Stimulated activated CD4-positive, alpha-beta T cell treated with anti-CD3 and anti-CD28 coated beads, Interleukin-4, amount 100 ng/mL, for 4 hours (primary cell): ENCODE data around the gene NALCN.

Experiments
- DNase-seq, 2 experiments: peaks; one replicate each; pipeline ENCODE4 v3.0.0-alpha.2; 2020

NALCN gene

GRCh38 chr13:101111894-101112293 lies 304.4 kb downstream of the NALCN start:
- DNase-seq = no peak

- no peak for DNase-seq
These were observed 307.3 kb downstream of the NALCN start for GRCh38 chr13:101109005-101109404.

- DNase-seq = no peak
These were observed 317.4 kb downstream of the NALCN start for GRCh38 chr13:101098873-101099272.

GRCh38 chr13:101092985-101093384 lies 323.3 kb downstream of the NALCN start:
- DNase-seq = no peak

- DNase-seq = no peak
These were observed 326.0 kb downstream of the NALCN start for GRCh38 chr13:101090287-101090686.

GRCh38 chr13:101085551-101085950 lies 330.8 kb downstream of the NALCN start:
- no peak for DNase-seq

GRCh38 chr13:101082441-101082840 lies 333.9 kb downstream of the NALCN start:
- DNase-seq = no peak

- DNase-seq = no peak
These were observed 335.7 kb downstream of the NALCN start for GRCh38 chr13:101080616-101081015.

GRCh38 chr13:101065329-101065728 lies 351.0 kb downstream of the NALCN start:
- no peak for DNase-seq

GRCh38 chr13:101059793-101060192 lies 356.5 kb downstream of the NALCN start:
- no peak for DNase-seq

GRCh38 chr13:101058841-101059240 lies 357.5 kb downstream of the NALCN start:
- no peak for DNase-seq

GRCh38 chr13:101053301-101054093 lies 362.8 kb downstream of the NALCN start:
- no peak for DNase-seq

- no peak for DNase-seq
These were observed 367.0 kb downstream of the NALCN start for GRCh38 chr13:101049166-101049850.

GRCh38 chr13:101036546-101036945 lies 379.8 kb downstream of the NALCN start:
- DNase-seq = no peak

- DNase-seq = no peak
These were observed 381.1 kb downstream of the NALCN start for GRCh38 chr13:101035119-101035620.

- DNase-seq = no peak
These were observed 389.4 kb downstream of the NALCN start for GRCh38 chr13:101026736-101027398.

- DNase-seq = no peak
These were observed 390.0 kb downstream of the NALCN start for GRCh38 chr13:101026328-101026727.

GRCh38 chr13:101025925-101026324 lies 390.4 kb downstream of the NALCN start:
- DNase-seq = no peak

GRCh38 chr13:101025519-101025918 lies 390.8 kb downstream of the NALCN start:
- DNase-seq = no peak

- no peak for DNase-seq
These were observed 397.2 kb downstream of the NALCN start for GRCh38 chr13:101019126-101019525.

- DNase-seq = no peak
These were observed 397.6 kb downstream of the NALCN start for GRCh38 chr13:101018720-101019119.

- DNase-seq = no peak
These were observed 399.0 kb downstream of the NALCN start for GRCh38 chr13:101017123-101017872.

GRCh38 chr13:101016475-101016874 lies 399.8 kb downstream of the NALCN start:
- no peak for DNase-seq
